ENCODE results near the gene CACNA2D1. TPM values are rescaled to one million over a fixed set of nuclear protein-coding genes. Genes with fewer than 3 reads are reported as not detected.

CACNA2D1 gene
- total RNA-seq, 4 donors from 2014 or later: 17.7 to 22.0 (median 18.4) TPM

DNA sequence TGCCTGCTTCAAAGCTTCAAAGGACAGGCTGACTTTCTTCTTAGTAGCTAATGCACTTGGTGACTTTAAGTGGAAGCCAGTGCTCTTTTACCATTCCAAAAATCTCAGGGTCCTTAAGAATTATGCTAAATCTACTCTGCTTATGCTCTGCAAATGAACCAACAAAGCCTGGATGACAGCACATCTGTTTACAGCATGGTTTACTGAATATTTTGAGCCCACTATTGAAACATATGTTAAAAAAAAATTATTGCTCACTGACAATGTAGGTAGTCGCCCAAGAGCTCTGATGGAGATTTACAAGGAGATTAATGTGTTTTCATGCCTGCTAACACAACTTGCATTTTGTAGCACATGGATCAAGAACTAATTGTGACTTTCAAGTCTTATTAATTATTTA is 415.5 kb downstream of the CACNA2D1 start:
- Histone ChIP-seq H3K4me3 (no peak overlapping the region), H3K36me3 (no peaks in the 10 kb centered on the region), H3K27me3 (no peaks in the 10 kb centered on the region), H3K9me3 (no peaks in the 10 kb centered on the region), H3K27ac (no peak overlapping the region), H3K4me1 (no peaks in the 10 kb centered on the region)
- TF ChIP-seq POLR2A (IDR thresholded peaks at IDR 0.05): no peak
- TF ChIP-seq EP300 (IDR thresholded peaks at IDR 0.05): no peak
- TF ChIP-seq, protein P1, sequence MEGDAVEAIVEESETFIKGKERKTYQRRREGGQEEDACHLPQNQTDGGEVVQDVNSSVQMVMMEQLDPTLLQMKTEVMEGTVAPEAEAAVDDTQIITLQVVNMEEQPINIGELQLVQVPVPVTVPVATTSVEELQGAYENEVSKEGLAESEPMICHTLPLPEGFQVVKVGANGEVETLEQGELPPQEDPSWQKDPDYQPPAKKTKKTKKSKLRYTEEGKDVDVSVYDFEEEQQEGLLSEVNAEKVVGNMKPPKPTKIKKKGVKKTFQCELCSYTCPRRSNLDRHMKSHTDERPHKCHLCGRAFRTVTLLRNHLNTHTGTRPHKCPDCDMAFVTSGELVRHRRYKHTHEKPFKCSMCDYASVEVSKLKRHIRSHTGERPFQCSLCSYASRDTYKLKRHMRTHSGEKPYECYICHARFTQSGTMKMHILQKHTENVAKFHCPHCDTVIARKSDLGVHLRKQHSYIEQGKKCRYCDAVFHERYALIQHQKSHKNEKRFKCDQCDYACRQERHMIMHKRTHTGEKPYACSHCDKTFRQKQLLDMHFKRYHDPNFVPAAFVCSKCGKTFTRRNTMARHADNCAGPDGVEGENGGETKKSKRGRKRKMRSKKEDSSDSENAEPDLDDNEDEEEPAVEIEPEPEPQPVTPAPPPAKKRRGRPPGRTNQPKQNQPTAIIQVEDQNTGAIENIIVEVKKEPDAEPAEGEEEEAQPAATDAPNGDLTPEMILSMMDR (IDR thresholded peaks at IDR 0.05): no peak
- WGBS, 2 donors: 88 to 97% methylated on average over 1 of the region's 1 CpG
- DNase-seq (ENCODE audit: low spot score in 2 of 2): no peak

DNA sequence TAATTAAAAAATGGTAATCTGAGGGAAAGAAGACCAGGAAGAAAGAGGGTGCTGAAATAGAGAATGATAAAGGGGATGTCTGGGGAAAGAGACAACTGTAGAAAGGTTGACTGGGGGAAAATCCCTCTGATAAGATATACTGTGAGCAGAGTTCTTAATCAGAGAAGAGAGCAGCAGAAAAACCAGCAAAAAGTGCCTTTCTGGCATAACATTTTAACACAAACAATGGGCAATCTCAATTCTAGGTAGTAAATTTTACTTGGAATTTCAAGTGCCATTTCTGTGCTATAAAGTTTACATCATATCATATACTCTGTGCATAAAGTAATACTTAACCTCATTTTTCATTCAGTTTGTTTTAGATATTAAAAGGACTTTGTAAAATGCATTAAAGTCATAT is 421.9 kb downstream of the CACNA2D1 start:
- no peak for DNase-seq (ENCODE audit: low spot score in 2 of 2)
- H3K36me3 ChIP-seq: no peaks in the 10 kb centered on the region
- H3K4me3 ChIP-seq: no peak overlapping the region
- H3K4me1 ChIP-seq: peaks cover 0 to 5% (median 0%) of the 10 kb centered on the region in 4 donors
- H3K27ac ChIP-seq: no peak overlapping the region
- H3K27me3 ChIP-seq: no peaks in the 10 kb centered on the region
- no peaks in the 10 kb centered on the region for H3K9me3 ChIP-seq
- TF ChIP-seq POLR2A (IDR thresholded peaks at IDR 0.05) (no peak), EP300 (IDR thresholded peaks at IDR 0.05) (no peak)
- TF ChIP-seq, protein P1 (IDR thresholded peaks at IDR 0.05): no peak

DNA sequence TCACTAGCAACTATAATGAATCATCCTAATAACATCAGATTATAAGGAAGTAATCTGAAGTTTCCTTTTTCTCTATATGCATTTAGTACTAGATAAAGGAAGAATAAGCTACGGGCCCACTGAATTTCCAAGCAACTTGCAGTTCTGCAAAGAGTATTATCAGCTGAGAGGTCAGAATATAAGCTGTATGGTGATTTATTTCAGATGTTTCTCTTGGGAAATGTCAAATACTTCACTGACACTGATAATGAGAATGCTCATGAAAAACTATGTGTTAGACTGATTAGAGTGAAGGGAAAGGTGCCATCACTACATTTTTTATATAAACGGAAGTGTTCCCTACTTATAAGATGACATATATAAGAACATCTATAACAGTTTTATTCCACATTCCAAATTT is 422.5 kb downstream of the CACNA2D1 start:
- WGBS, 2 donors: 84 to 88% methylated on average over 2 of the region's 2 CpGs
- TF ChIP-seq POLR2A (IDR thresholded peaks at IDR 0.05) (no peak), EP300 (IDR thresholded peaks at IDR 0.05) (no peak)
- TF ChIP-seq, protein P1 (IDR thresholded peaks at IDR 0.05): no peak
- Histone ChIP-seq H3K4me3 (no peak overlapping the region), H3K9me3 (no peaks in the 10 kb centered on the region), H3K27ac (no peak overlapping the region), H3K4me1 (peaks cover 0 to 5% (median 0%) of the 10 kb centered on the region in 4 donors), H3K36me3 (no peaks in the 10 kb centered on the region), H3K27me3 (no peaks in the 10 kb centered on the region)
- no peak for DNase-seq (ENCODE audit: low spot score in 2 of 2)

DNA sequence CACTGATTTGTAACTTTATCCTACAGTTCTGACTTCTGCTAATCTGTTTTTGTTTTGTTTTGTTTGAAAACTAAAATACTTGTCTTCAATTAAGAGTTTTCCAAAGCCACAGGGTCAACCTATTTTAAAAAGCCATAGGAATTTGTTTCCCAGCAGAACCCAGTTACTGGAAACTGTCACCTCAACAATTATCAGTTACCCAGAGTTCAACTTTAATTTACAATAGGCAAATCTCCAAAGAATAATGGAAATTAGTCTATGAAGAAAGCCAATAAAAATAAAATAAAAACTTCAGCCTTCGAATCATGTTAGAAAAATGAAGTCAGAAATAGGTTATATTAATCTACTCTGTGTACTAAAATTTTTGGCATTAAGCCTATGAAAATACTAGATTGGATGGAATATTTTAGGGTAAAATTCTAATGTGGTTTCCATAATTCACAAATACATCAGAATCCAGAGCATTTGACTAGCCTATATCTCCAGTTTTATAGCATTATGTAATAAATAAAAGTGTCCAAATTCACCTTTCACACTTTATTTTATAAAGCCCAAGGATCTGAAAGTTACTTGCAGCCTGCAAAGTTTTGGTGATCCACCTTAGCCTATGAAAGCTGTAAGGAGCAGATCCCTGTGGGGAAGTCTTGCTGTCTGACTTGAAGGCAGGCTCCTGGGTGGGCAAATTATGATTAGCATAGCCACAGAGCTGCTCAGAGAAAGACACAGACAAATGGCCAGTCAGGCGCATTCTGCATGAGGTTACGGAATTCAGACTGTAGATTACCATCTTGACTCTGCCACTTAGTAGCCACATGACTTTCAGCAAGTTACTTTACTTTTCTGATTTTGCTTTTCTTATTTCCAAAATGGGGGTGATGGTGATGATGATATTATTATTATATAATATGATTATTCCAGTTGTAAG is 423.8 kb downstream of the CACNA2D1 start:
- no peak overlapping the region for H3K27ac ChIP-seq
- DNase-seq (ENCODE audit: low spot score in 2 of 2): no peak
- H3K36me3 ChIP-seq: no peaks in the 10 kb centered on the region
- no peaks in the 10 kb centered on the region for H3K27me3 ChIP-seq
- H3K4me3 ChIP-seq: no peak overlapping the region
- TF ChIP-seq EP300 (IDR thresholded peaks at IDR 0.05) (no peak), POLR2A (IDR thresholded peaks at IDR 0.05) (no peak)
- TF ChIP-seq, protein P1 (IDR thresholded peaks at IDR 0.05): no peak
- WGBS, 2 donors: 76 to 78% methylated on average over 3 of the region's 3 CpGs
- H3K4me1 ChIP-seq: peaks cover 0 to 5% (median 0%) of the 10 kb centered on the region in 4 donors
- H3K9me3 ChIP-seq: no peaks in the 10 kb centered on the region

DNA sequence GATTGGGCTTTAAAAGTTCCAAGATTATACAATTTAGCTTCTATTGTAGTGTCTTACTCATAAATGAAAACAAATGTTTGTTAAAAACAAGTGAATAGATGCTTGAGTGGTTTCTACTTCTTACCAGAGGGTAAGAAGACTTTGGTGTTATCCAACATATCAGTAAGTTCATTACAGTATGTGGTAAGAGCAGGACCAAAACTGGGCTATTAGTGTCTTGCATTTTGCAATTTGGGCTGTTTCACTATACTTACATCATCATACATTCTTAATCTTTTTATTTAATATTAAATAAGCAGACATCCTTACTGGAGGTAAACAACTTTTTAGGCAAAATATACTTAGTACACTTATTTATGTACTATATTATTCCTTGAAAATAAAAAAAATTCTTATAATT is 425.4 kb downstream of the CACNA2D1 start:
- DNase-seq (ENCODE audit: low spot score in 2 of 2): no peak
- peaks cover 0 to 5% (median 0%) of the 10 kb centered on the region in 4 donors for H3K4me1 ChIP-seq
- H3K9me3 ChIP-seq: no peaks in the 10 kb centered on the region
- no peak overlapping the region for H3K27ac ChIP-seq
- TF ChIP-seq POLR2A (IDR thresholded peaks at IDR 0.05) (no peak), EP300 (IDR thresholded peaks at IDR 0.05) (no peak)
- TF ChIP-seq, protein P1 (IDR thresholded peaks at IDR 0.05): no peak
- H3K4me3 ChIP-seq: no peak overlapping the region
- no peaks in the 10 kb centered on the region for H3K27me3 ChIP-seq
- no peaks in the 10 kb centered on the region for H3K36me3 ChIP-seq
